Body of pancreas (tissue), 4 donors: ENCODE results near the gene ATP8B4.

Experiments
- POLR2A ChIP-seq, 3 donors: fragments of 450-650 bp; IDR thresholded peaks; one replicate each; pipeline ENCODE4 v1.6.1; 2016; ENCODE audit warnings: antibody characterized with exemption in 3 of 3, mild to moderate bottlenecking in 2 of 3
- TF ChIP-seq, protein P1 (sequence below), 7 experiments: fragments of 450-650 bp in 4 of 7; fragments of 200-600 bp in 3 of 7; sonication (generic) in 3 of 7; IDR thresholded peaks; one replicate each; pipeline ENCODE4 v1.5.1; 2016 to 2019; ENCODE audit warnings: antibody characterized with exemption in 7 of 7

DNA sequence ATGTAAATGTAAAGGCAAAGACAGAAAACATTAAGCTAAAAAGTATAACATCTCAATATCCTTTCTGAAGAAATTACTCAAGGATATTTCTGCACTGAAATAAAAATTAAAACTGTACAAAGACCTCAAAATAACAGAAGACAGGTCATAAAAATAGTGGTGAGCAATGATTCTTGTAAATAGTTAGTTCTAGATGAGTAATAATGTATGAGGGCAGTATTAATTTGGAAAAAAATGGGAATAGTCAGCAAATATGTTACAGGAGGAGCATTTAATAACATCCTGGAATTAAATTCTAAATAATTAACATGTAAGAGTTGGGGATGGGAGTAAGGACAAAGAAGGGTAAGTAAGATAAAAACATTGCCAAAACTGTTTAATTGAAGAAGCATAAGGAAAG, 250.7 kb downstream of the ATP8B4 start:
- TF ChIP-seq, protein P1, sequence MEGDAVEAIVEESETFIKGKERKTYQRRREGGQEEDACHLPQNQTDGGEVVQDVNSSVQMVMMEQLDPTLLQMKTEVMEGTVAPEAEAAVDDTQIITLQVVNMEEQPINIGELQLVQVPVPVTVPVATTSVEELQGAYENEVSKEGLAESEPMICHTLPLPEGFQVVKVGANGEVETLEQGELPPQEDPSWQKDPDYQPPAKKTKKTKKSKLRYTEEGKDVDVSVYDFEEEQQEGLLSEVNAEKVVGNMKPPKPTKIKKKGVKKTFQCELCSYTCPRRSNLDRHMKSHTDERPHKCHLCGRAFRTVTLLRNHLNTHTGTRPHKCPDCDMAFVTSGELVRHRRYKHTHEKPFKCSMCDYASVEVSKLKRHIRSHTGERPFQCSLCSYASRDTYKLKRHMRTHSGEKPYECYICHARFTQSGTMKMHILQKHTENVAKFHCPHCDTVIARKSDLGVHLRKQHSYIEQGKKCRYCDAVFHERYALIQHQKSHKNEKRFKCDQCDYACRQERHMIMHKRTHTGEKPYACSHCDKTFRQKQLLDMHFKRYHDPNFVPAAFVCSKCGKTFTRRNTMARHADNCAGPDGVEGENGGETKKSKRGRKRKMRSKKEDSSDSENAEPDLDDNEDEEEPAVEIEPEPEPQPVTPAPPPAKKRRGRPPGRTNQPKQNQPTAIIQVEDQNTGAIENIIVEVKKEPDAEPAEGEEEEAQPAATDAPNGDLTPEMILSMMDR (IDR thresholded peaks at IDR 0.05): no peak
- TF ChIP-seq POLR2A (IDR thresholded peaks at IDR 0.05): no peak
